Measurements from ENCODE around the gene BICD1. TPM values are rescaled to one million over a fixed set of nuclear protein-coding genes. Genes with fewer than 3 reads are reported as not detected.

The BICD1 gene
- total and polyA plus RNA-seq, 4 donors: 0.46 to 3.4 (median 1.1) TPM

- DNase-seq (ENCODE audit: low spot score): no peak
- H3K9me3 ChIP-seq (ENCODE audit: control insufficient read depth in 4 of 4, low read length in 3 of 4): peaks cover 0 to 3% (median 0%) of the 10 kb centered on the region in 4 donors
- no peaks in the 10 kb centered on the region for H3K36me3 ChIP-seq (ENCODE audit: control insufficient read depth in 4 of 4, insufficient read depth in 3 of 4, low read depth in 1 of 4, low read length in 3 of 4)
- WGBS: 97% methylated on average over 5 of the region's 5 CpGs
- H3K4me1 ChIP-seq (ENCODE audit: control insufficient read depth in 4 of 4, insufficient read depth in 4 of 4, low read length in 3 of 4): no peaks in the 10 kb centered on the region
- H3K9ac ChIP-seq (ENCODE audit: low read depth in 1 of 2, low read length in 2 of 2): no peak overlapping the region
- H3K4me3 ChIP-seq (ENCODE audit: low read depth in 1 of 3, low read length in 3 of 3): no peak overlapping the region
- no peak overlapping the region for H3K27ac ChIP-seq (ENCODE audit: low read depth in 1 of 2, low read length in 2 of 2)
- H3K27me3 ChIP-seq (ENCODE audit: control insufficient read depth in 4 of 4, insufficient read depth in 4 of 4, low read length in 3 of 4): no peaks in the 10 kb centered on the region
- TF ChIP-seq MAX (IDR thresholded peaks at IDR 0.05) (no peak), EGR1 (IDR thresholded peaks at IDR 0.05; ENCODE audit: low read depth in 2 of 2) (no peak), FOXA2 (IDR thresholded peaks at IDR 0.05) (no peak), TAF1 (conservative IDR thresholded peaks at IDR 0.05) (no peak), ZBTB33 (IDR thresholded peaks at IDR 0.05) (no peak), CTCF (IDR thresholded peaks at IDR 0.05; ENCODE audit: low read depth, low read length, missing input control) (no peak), RAD21 (IDR thresholded peaks at IDR 0.05) (no peak), RXRA (IDR thresholded peaks at IDR 0.05) (no peak), HNF4G (IDR thresholded peaks at IDR 0.05) (no peak), REST (IDR thresholded peaks at IDR 0.05) (no peak), FOXA1 (IDR thresholded peaks at IDR 0.05) (no peak), GABPA (IDR thresholded peaks at IDR 0.05 in 1 of 2, conservative IDR thresholded peaks at IDR 0.05 in 1 of 2) (no peak), HNF4A (conservative IDR thresholded peaks at IDR 0.05) (no peak)
Observed at GRCh38 chr12:32248441-32249140, 141.9 kb downstream of the BICD1 start.

- no peak for DNase-seq (ENCODE audit: low spot score)
- H3K4me3 ChIP-seq (ENCODE audit: low read depth in 1 of 3, low read length in 3 of 3): no peak overlapping the region
- TF ChIP-seq FOXA2 (IDR thresholded peaks at IDR 0.05) (no peak), CTCF (IDR thresholded peaks at IDR 0.05; ENCODE audit: low read depth, low read length, missing input control) (no peak), HNF4A (conservative IDR thresholded peaks at IDR 0.05) (no peak), FOXA1 (IDR thresholded peaks at IDR 0.05) (no peak), MAX (IDR thresholded peaks at IDR 0.05) (no peak), ZBTB33 (IDR thresholded peaks at IDR 0.05) (no peak), NR2F2 (IDR thresholded peaks at IDR 0.05) (no peak), RAD21 (IDR thresholded peaks at IDR 0.05) (no peak), ATF3 (IDR thresholded peaks at IDR 0.05) (no peak), GABPA (IDR thresholded peaks at IDR 0.05 in 1 of 2, conservative IDR thresholded peaks at IDR 0.05 in 1 of 2) (no peak), TAF1 (conservative IDR thresholded peaks at IDR 0.05) (no peak), EGR1 (IDR thresholded peaks at IDR 0.05; ENCODE audit: low read depth in 2 of 2) (no peak), JUND (IDR thresholded peaks at IDR 0.05) (no peak), RXRA (IDR thresholded peaks at IDR 0.05) (no peak), YY1 (IDR thresholded peaks at IDR 0.05) (no peak)
- no peaks in the 10 kb centered on the region for H3K4me1 ChIP-seq (ENCODE audit: control insufficient read depth in 4 of 4, insufficient read depth in 4 of 4, low read length in 3 of 4)
- H3K9me3 ChIP-seq (ENCODE audit: control insufficient read depth in 4 of 4, low read length in 3 of 4): peaks cover 0 to 3% (median 0%) of the 10 kb centered on the region in 4 donors
- 68% methylated on average over 2 of the region's 2 CpGs for WGBS
- H3K36me3 ChIP-seq (ENCODE audit: control insufficient read depth in 4 of 4, insufficient read depth in 3 of 4, low read depth in 1 of 4, low read length in 3 of 4): no peaks in the 10 kb centered on the region
- no peak overlapping the region for H3K27ac ChIP-seq (ENCODE audit: low read depth in 1 of 2, low read length in 2 of 2)
- no peaks in the 10 kb centered on the region for H3K27me3 ChIP-seq (ENCODE audit: control insufficient read depth in 4 of 4, insufficient read depth in 4 of 4, low read length in 3 of 4)
- H3K9ac ChIP-seq (ENCODE audit: low read depth in 1 of 2, low read length in 2 of 2): no peak overlapping the region
Observed at GRCh38 chr12:32249777-32250176, 143.1 kb downstream of the BICD1 start.
